Measurements from ENCODE around the gene KRT20. TPM values are rescaled to one million over a fixed set of nuclear protein-coding genes. Genes with fewer than 3 reads are reported as not detected.
"Not testable (repeated sequence)": the region's sequence is repeated elsewhere in the genome, so short reads cannot be mapped to it uniquely, and the experiment has no call there.

The KRT20 gene
- total RNA-seq, 1 experiment from 2014 or later = 1.5 TPM

DNA sequence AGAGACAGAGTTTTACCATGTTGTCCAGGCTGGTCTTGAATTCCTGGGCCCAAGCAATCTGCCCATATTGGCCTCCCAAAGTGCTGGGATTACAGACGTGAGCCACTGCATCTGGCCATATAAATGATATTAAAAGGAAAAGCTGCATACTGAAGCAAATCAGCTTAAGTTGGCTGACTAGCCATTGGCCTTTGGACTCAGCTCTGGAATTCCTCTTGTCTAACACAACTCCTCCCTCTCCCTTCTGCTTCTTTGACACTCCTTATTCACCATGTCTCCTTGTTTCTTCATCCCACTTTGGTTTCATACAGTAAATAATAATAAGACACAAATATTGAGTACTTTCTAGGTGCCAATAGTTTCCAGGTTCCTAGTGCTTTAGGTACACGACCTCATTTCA is 25.5 kb downstream of the KRT20 start:
- Histone ChIP-seq H2AFZ (ENCODE audit: low read depth, low read length, poor library complexity, severe bottlenecking) (no peak overlapping the region), H4K20me1 (ENCODE audit: insufficient read depth) (no peaks in the 10 kb centered on the region), H3K4me2 (ENCODE audit: low read length) (no peak overlapping the region), H3K4me1 (ENCODE audit: control insufficient read depth in 1 of 2, insufficient read depth in 2 of 2, low read length in 2 of 2) (peaks cover 6 to 28% of the 10 kb centered on the region in 2 experiments), H3K4me3 (replicated peaks in 1 of 2; ENCODE audit: low read depth in 1 of 2, low read length in 2 of 2) (no peak overlapping the region), H3K9me3 (ENCODE audit: control insufficient read depth in 1 of 2, insufficient read depth in 1 of 2, low read depth in 1 of 2, low read length in 2 of 2) (peaks cover 0 to 5% of the 10 kb centered on the region in 2 experiments; a peak in 1 of 4 replicates), H3K36me3 (ENCODE audit: control insufficient read depth in 1 of 2, insufficient read depth in 2 of 2, low read length in 2 of 2) (peaks cover 0 to 3% of the 10 kb centered on the region in 2 experiments; a peak in 1 of 4 replicates), H3K27ac (ENCODE audit: low read depth, low read length) (no peak overlapping the region), H3K9ac (ENCODE audit: low read length) (no peak overlapping the region), H3K79me2 (ENCODE audit: insufficient read depth, low read length) (no peaks in the 10 kb centered on the region), H3K9me2 (ENCODE audit: insufficient read depth) (no peaks in the 10 kb centered on the region), H3K27me3 (ENCODE audit: insufficient read depth, low read length) (no peaks in the 10 kb centered on the region)
- DNase-seq (ENCODE audit: low read depth, low spot score) (no peak), ATAC-seq (no peak)
- RAD21 ChIA-PET (ENCODE audit: low non-redundant PET in 1 of 2, low total read pairs in 2 of 2, uncharacterized antibody in 2 of 2, unreplicated experiment in 2 of 2) = no interaction called here
- TF ChIP-seq ZFX (IDR thresholded peaks at IDR 0.05) (no peak), POLR2AphosphoS5 (IDR thresholded peaks at IDR 0.05; ENCODE audit: low read depth, low read length) (no peak), CEBPB (IDR thresholded peaks at IDR 0.05; ENCODE audit: low read depth) (no peak), CTCF (IDR thresholded peaks at IDR 0.05 in 2 of 3, conservative IDR thresholded peaks at IDR 0.05 in 1 of 3; ENCODE audit: borderline replicate concordance in 1 of 3, insufficient read depth in 1 of 3, low read depth in 2 of 3, low read length in 2 of 3) (no peak), EGR1 (IDR thresholded peaks at IDR 0.05; ENCODE audit: low read depth) (no peak), EZH2 (IDR thresholded peaks at IDR 0.05) (no peak), FOSL1 (IDR thresholded peaks at IDR 0.05; ENCODE audit: low read depth) (no peak)
- CTCF ChIA-PET = interaction anchor here (1.1 to 1.6 kb wide), 4 partner anchors 244 to 806 kb away, joined by 3 to 7 read pairs (median 3); no protein-coding TSS in a partner anchor
- POLR2A ChIA-PET = no interaction called here
- BruUV-seq (replicated peaks) = no TSS peak
- intact Hi-C loops (cut with micrococcal nuclease) = no loop called here

DNA sequence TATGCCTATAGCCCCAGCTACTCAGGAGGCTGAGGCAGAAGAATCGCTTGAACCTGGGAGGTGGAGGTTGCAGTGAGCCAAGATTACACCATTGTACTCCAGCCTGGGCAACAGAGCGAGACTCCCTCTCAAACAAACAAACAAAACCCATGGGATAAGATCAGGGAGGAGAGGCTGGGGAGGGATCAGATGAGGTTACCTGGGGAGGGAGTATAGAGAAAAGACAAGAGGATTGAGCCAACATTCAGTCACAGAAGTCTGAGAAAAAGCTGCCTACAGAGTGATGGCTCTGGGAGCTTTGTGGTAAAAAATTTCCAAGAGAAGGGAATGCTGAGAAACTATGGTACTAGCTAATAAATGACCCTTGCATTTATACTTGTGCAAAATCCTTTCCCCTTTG is 26.4 kb downstream of the KRT20 start:
- intact Hi-C loops (cut with micrococcal nuclease) = not testable (repeated sequence)
- POLR2A ChIA-PET = interaction anchor here (1.6 kb wide), 1 partner anchor 44 kb away, joined by 3 read pairs; no protein-coding TSS in a partner anchor

More for the DNA sequence above, 26.4 kb downstream of the KRT20 start:
- not testable (repeated sequence) for H4K20me1 ChIP-seq (ENCODE audit: insufficient read depth); H3K36me3 ChIP-seq (ENCODE audit: control insufficient read depth in 1 of 2, insufficient read depth in 2 of 2, low read length in 2 of 2); H3K27me3 ChIP-seq (ENCODE audit: insufficient read depth, low read length); H3K9me3 ChIP-seq (ENCODE audit: control insufficient read depth in 1 of 2, insufficient read depth in 1 of 2, low read depth in 1 of 2, low read length in 2 of 2); H3K79me2 ChIP-seq (ENCODE audit: insufficient read depth, low read length); H2AFZ ChIP-seq (ENCODE audit: low read depth, low read length, poor library complexity, severe bottlenecking); H3K9me2 ChIP-seq (ENCODE audit: insufficient read depth); BruUV-seq (replicated peaks); H3K4me2 ChIP-seq (ENCODE audit: low read length); H3K27ac ChIP-seq (ENCODE audit: low read depth, low read length); ATAC-seq; H3K4me3 ChIP-seq (replicated peaks in 1 of 2; ENCODE audit: low read depth in 1 of 2, low read length in 2 of 2); DNase-seq (ENCODE audit: low read depth, low spot score); H3K9ac ChIP-seq (ENCODE audit: low read length)
- ChIA-PET CTCF (interaction anchor here (1.1 to 4.3 kb wide), 5 partner anchors 44 to 807 kb away, joined by 3 to 17 read pairs (median 3); no protein-coding TSS in a partner anchor), RAD21 (ENCODE audit: low non-redundant PET in 1 of 2, low total read pairs in 2 of 2, uncharacterized antibody in 2 of 2, unreplicated experiment in 2 of 2) (interaction anchor here in 1 of 2 experiments (2.2 kb wide), 1 partner anchor 690 kb away, joined by 6 read pairs; no protein-coding TSS in a partner anchor)
- H3K4me1 ChIP-seq (ENCODE audit: control insufficient read depth in 1 of 2, insufficient read depth in 2 of 2, low read length in 2 of 2) = peaks cover 11 to 37% of the 10 kb centered on the region in 2 experiments

Measured in HCT116 (cell line).